ENCODE results near the gene TUBA1B.
"Not testable (repeated sequence)": the region's sequence is repeated elsewhere in the genome, so short reads cannot be mapped to it uniquely, and the experiment has no call there.

Gene TUBA1B

GRCh38 chr12:49129332-49130150, 1.7 kb downstream of the TUBA1B start:
- Histone ChIP-seq H3K27ac (peak overlapping the region in 18 of 21 experiments; percentile 57 to 100 (median 99)), H3K4me3 (peak overlapping the region; percentile 82 to 100 (median 95))

GRCh38 chr12:49127971-49128370, 3.2 kb downstream of the TUBA1B start:
- H3K4me3 ChIP-seq, H3K27ac ChIP-seq: not testable (repeated sequence)

GRCh38 chr12:49126852-49127763, 4.1 kb downstream of the TUBA1B start:
- Histone ChIP-seq H3K4me3 (no peak overlapping the region), H3K27ac (peak overlapping the region in 1 of 21 experiments; percentile 7)

GRCh38 chr12:49121047-49121696, 10.0 kb downstream of the TUBA1B start:
- no peak overlapping the region for H3K4me3 ChIP-seq
- no peak overlapping the region for H3K27ac ChIP-seq

GRCh38 chr12:49111206-49111605, 20.0 kb downstream of the TUBA1B start:
- Histone ChIP-seq H3K4me3 (peak overlapping the region; percentile 83 to 95 (median 91)), H3K27ac (peak overlapping the region in 19 of 21 experiments; percentile 37 to 99 (median 95))

GRCh38 chr12:49110464-49111155, 20.6 kb downstream of the TUBA1B start, which contains the start of gene LMBR1L:
Gene LMBR1L, minus strand, starts transcription at chr12:49110847. Its CDS starts 292 bp downstream, at chr12:49110555.
- Histone ChIP-seq H3K4me3 (peak within 1 kb of the TSS; percentile 83 to 95 (median 91)), H3K27ac (peak within 1 kb of the TSS; percentile 84 to 99 (median 96))

GRCh38 chr12:49109641-49110463, 21.3 kb downstream of the TUBA1B start:
- peak overlapping the region; percentile 84 to 99 (median 96) for H3K27ac ChIP-seq
- H3K4me3 ChIP-seq, result peak overlapping the region; percentile 83 to 95 (median 91)

- Histone ChIP-seq H3K27ac (peak overlapping the region in 17 of 21 experiments; percentile 39 to 99 (median 96)), H3K4me3 (peak overlapping the region in 5 of 7 experiments; percentile 90 to 95 (median 94))
Measured at GRCh38 chr12:49108958-49109404, 22.2 kb downstream of the TUBA1B start.

- H3K27ac ChIP-seq, result peak overlapping the region in 10 of 21 experiments; percentile 10 to 66 (median 32)
- H3K4me3 ChIP-seq, result no peak overlapping the region
Measured at GRCh38 chr12:49105504-49106084, 25.6 kb downstream of the TUBA1B start.

- Histone ChIP-seq H3K27ac (peak overlapping the region in 1 of 21 experiments; percentile 20), H3K4me3 (no peak overlapping the region)
Measured at GRCh38 chr12:49104822-49105221, 26.4 kb downstream of the TUBA1B start.

GRCh38 chr12:49100380-49100779, 30.8 kb downstream of the TUBA1B start:
- Histone ChIP-seq H3K4me3 (no peak overlapping the region), H3K27ac (no peak overlapping the region)

- Histone ChIP-seq H3K27ac (no peak overlapping the region), H3K4me3 (no peak overlapping the region)
Measured at GRCh38 chr12:49098703-49099102, 32.5 kb downstream of the TUBA1B start.

GRCh38 chr12:49098035-49098451, 33.2 kb downstream of the TUBA1B start:
- Histone ChIP-seq H3K27ac (no peak overlapping the region), H3K4me3 (no peak overlapping the region)

GRCh38 chr12:49097381-49097780, 33.8 kb downstream of the TUBA1B start:
- no peak overlapping the region for H3K27ac ChIP-seq
- no peak overlapping the region for H3K4me3 ChIP-seq

GRCh38 chr12:49094975-49095365, 36.2 kb downstream of the TUBA1B start:
- no peak overlapping the region for H3K27ac ChIP-seq
- H3K4me3 ChIP-seq, result no peak overlapping the region

- H3K27ac ChIP-seq, result no peak within 1 kb of the TSS
- H3K4me3 ChIP-seq, result peak within 1 kb of the TSS in 4 of 7 experiments; percentile 1 to 8 (median 4)
Measured at GRCh38 chr12:49094160-49094974, 36.8 kb downstream of the TUBA1B start, which contains the start of gene DHH. Gene DHH, minus strand, starts transcription at chr12:49094801. Its CDS starts 289 bp downstream, at chr12:49094512.

- Histone ChIP-seq H3K27ac (no peak overlapping the region), H3K4me3 (peak overlapping the region in 3 of 7 experiments; percentile 1 to 8 (median 7))
Measured at GRCh38 chr12:49093792-49094159, 37.4 kb downstream of the TUBA1B start.
